ENCODE measurements around the gene BEAN1. TPM values are rescaled to one million over a fixed set of nuclear protein-coding genes. Genes with fewer than 3 reads are reported as not detected.

The BEAN1 gene
- total RNA-seq, 1 donor from 2014 or later: not detected

DNA sequence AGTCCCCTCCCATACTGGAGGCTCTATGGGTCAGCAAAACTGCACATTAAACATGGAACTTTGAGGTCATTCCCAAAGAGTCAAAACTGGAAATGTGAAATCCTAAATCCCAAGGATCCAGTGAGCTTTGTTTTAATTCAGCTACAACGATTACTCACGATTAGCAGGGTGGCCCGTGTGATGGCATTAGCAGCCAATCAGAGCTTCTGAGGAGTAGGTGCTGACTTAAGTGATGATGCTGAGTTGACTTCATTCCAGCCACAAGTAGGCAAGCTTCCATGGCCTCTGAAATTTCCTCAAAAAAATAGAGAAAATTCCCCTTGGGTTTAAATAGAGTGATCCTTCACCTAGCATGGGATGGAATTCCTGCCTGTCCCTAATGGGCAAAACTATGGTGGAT is 28.1 kb upstream of the BEAN1 start:
- Mint-ChIP-seq H3K4me1 (ENCODE audit: low read depth) (no peaks in the 10 kb centered on the region), H3K27me3 (peaks cover 8% of the 10 kb centered on the region), H3K4me3 (ENCODE audit: low read depth) (no peak overlapping the region), H3K9me3 (ENCODE audit: low read depth) (no peaks in the 10 kb centered on the region), H3K36me3 (ENCODE audit: insufficient read depth) (no peaks in the 10 kb centered on the region), H3K27ac (no peak overlapping the region)
- no peak for DNase-seq (ENCODE audit: low spot score, unreplicated experiment)
- TF ChIP-seq, protein P1, sequence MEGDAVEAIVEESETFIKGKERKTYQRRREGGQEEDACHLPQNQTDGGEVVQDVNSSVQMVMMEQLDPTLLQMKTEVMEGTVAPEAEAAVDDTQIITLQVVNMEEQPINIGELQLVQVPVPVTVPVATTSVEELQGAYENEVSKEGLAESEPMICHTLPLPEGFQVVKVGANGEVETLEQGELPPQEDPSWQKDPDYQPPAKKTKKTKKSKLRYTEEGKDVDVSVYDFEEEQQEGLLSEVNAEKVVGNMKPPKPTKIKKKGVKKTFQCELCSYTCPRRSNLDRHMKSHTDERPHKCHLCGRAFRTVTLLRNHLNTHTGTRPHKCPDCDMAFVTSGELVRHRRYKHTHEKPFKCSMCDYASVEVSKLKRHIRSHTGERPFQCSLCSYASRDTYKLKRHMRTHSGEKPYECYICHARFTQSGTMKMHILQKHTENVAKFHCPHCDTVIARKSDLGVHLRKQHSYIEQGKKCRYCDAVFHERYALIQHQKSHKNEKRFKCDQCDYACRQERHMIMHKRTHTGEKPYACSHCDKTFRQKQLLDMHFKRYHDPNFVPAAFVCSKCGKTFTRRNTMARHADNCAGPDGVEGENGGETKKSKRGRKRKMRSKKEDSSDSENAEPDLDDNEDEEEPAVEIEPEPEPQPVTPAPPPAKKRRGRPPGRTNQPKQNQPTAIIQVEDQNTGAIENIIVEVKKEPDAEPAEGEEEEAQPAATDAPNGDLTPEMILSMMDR (IDR thresholded peaks at IDR 0.05; ENCODE audit: unreplicated experiment): no peak

DNA sequence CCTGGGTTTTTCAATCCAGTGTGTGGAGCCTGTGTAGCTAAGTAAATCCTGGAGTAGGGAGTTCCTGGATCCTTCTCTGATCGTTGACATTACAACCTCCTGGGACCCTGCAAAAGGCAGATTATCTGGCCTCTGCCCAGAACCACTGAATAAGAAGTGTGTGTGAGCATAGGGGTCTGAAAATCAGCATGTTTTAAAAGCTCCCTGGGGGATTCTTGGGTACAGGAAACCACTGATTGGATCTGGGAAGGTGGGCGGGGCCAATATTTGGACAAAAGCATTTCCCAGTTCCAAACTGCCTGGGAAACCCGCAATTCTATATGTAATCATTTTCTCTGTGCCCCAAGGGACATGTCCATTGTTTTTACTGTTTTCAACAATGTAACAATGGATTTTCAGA is 27.2 kb upstream of the BEAN1 start:
- no peak for DNase-seq (ENCODE audit: low spot score, unreplicated experiment)
- TF ChIP-seq, protein P1 (IDR thresholded peaks at IDR 0.05; ENCODE audit: unreplicated experiment): no peak
- Mint-ChIP-seq H3K27me3 (peaks cover 11% of the 10 kb centered on the region), H3K36me3 (ENCODE audit: insufficient read depth) (no peaks in the 10 kb centered on the region), H3K27ac (no peak overlapping the region), H3K9me3 (ENCODE audit: low read depth) (peaks cover 2% of the 10 kb centered on the region), H3K4me1 (ENCODE audit: low read depth) (no peaks in the 10 kb centered on the region), H3K4me3 (ENCODE audit: low read depth) (no peak overlapping the region)

DNA sequence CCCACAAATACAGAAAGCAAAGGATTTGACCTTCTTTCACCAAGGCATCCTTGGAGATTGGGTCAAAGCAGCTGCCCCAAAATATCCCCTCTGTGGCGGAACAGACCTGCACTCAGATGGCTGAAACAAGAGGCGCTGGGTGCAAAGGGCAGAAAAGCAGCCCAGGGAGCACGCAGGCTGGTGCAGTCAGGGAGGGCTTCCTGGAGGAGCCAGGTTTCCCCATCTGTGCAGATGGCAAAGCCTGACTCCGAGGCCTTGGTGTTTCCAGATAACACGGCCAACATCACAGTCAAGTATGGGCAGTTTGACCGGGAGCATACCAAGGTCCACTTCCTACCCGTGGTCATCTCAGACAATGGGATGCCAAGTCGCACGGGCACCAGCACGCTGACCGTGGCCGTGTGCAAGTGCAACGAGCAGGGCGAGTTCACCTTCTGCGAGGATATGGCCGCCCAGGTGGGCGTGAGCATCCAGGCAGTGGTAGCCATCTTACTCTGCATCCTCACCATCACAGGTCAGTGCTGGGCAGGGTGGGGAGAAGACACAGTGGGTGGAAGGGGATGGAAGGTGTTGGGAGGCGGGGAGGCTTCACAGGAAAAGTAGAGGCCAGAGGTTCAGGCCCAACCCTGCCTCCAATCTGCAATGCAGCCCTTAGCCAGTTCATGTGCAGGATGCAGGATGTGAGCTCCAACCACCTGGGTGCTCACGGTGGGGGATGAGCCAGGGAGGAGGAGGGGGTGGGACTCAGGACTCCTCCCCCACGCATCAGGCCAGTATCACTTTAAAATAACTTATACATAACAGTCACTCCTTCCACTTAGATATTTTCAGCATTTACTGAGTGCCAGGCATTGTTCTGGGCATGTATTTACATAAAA is 26.4 kb upstream of the BEAN1 start:
- Mint-ChIP-seq H3K9me3 (ENCODE audit: low read depth) (peaks cover 6% of the 10 kb centered on the region), H3K4me1 (ENCODE audit: low read depth) (no peaks in the 10 kb centered on the region), H3K4me3 (ENCODE audit: low read depth) (no peak overlapping the region), H3K27me3 (peaks cover 19% of the 10 kb centered on the region), H3K27ac (no peak overlapping the region), H3K36me3 (ENCODE audit: insufficient read depth) (no peaks in the 10 kb centered on the region)
- TF ChIP-seq, protein P1 (IDR thresholded peaks at IDR 0.05; ENCODE audit: unreplicated experiment): no peak
- DNase-seq (ENCODE audit: low spot score, unreplicated experiment): no peak

DNA sequence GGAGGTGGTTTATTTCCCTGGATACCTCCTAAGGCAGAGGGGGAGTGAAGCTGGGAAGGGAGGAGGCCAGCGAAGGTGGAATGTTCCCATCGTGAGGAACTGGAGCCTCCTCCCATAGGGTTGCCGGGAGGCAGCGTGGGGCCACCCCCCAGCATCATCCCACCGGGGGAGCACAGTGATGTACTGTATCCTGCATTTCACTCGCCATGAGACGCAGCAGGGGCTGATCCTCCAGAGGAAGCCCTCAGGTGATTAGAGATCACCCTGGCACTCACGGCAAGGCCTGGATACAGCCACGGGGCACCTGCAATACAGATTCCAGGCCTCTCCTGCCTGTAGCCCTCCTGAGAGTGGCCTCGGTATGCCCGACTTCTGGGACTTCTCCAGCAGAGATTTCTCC is 25.5 kb upstream of the BEAN1 start:
- no peaks in the 10 kb centered on the region for H3K36me3 Mint-ChIP-seq (ENCODE audit: insufficient read depth)
- peaks cover 25% of the 10 kb centered on the region for H3K27me3 Mint-ChIP-seq
- H3K4me1 Mint-ChIP-seq (ENCODE audit: low read depth): no peaks in the 10 kb centered on the region
- peaks cover 6% of the 10 kb centered on the region for H3K9me3 Mint-ChIP-seq (ENCODE audit: low read depth)
- DNase-seq (ENCODE audit: low spot score, unreplicated experiment): no peak
- no peak overlapping the region for H3K27ac Mint-ChIP-seq
- no peak overlapping the region for H3K4me3 Mint-ChIP-seq (ENCODE audit: low read depth)
- TF ChIP-seq, protein P1 (IDR thresholded peaks at IDR 0.05; ENCODE audit: unreplicated experiment): no peak

DNA sequence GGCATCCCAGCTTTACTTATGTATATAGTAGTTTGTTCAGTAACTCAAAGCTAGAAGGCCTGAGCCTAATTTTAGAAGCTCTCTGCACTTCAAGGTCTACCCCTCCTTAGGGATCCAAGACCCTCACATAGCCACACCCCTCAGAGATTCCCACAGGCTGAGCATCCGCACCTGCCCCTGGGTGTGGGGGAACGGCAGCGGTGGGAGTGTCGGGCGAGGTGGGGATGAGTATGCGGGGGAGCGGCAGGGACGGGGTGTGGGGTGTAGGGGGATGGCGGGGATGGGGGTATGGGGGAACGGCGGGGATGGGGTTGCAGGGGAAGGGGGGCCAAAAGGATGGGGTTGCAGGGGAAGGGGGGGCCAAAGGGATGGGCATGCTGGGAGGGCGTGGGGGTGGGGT is 24.9 kb upstream of the BEAN1 start:
- H3K36me3 Mint-ChIP-seq (ENCODE audit: insufficient read depth): no peaks in the 10 kb centered on the region
- H3K4me3 Mint-ChIP-seq (ENCODE audit: low read depth): no peak overlapping the region
- peaks cover 4% of the 10 kb centered on the region for H3K4me1 Mint-ChIP-seq (ENCODE audit: low read depth)
- no peak overlapping the region for H3K27ac Mint-ChIP-seq
- H3K27me3 Mint-ChIP-seq: peaks cover 28% of the 10 kb centered on the region
- peaks cover 6% of the 10 kb centered on the region for H3K9me3 Mint-ChIP-seq (ENCODE audit: low read depth)
- TF ChIP-seq, protein P1 (IDR thresholded peaks at IDR 0.05; ENCODE audit: unreplicated experiment): no peak
- DNase-seq (ENCODE audit: low spot score, unreplicated experiment): no peak
